ENCODE data around the gene ZNF536.

DNA sequence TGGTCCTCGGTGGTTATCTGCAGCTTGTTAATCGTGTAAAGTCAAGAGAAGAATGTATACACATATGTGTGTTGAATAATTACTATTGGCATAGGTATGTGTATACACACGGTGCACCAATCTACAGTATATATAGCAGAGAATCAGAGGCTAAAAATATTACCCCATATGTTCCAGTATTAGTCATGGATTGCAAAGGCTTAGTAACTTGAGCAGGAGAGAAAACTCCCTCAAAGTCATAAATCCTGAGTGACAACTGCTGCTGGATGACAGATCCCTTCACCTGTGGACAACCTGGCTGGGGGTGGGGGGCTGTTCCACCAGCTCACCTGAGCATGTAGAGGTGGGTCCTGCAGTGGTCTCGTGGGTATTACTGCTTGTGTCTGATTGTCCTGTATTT, 185.0 kb downstream of the ZNF536 start:
- TF ChIP-seq, protein P1, sequence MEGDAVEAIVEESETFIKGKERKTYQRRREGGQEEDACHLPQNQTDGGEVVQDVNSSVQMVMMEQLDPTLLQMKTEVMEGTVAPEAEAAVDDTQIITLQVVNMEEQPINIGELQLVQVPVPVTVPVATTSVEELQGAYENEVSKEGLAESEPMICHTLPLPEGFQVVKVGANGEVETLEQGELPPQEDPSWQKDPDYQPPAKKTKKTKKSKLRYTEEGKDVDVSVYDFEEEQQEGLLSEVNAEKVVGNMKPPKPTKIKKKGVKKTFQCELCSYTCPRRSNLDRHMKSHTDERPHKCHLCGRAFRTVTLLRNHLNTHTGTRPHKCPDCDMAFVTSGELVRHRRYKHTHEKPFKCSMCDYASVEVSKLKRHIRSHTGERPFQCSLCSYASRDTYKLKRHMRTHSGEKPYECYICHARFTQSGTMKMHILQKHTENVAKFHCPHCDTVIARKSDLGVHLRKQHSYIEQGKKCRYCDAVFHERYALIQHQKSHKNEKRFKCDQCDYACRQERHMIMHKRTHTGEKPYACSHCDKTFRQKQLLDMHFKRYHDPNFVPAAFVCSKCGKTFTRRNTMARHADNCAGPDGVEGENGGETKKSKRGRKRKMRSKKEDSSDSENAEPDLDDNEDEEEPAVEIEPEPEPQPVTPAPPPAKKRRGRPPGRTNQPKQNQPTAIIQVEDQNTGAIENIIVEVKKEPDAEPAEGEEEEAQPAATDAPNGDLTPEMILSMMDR (conservative IDR thresholded peaks at IDR 0.05 in 1 of 2, IDR thresholded peaks at IDR 0.05 in 1 of 2; ENCODE audit: low read depth in 1 of 2, low read length in 2 of 2), result no peak
- no peak for TF ChIP-seq EZH2 (IDR thresholded peaks at IDR 0.05; ENCODE audit: low read length, missing control alignments)
